ENCODE results near the gene UST. TPM values are rescaled to one million over a fixed set of nuclear protein-coding genes. Genes with fewer than 3 reads are reported as not detected.
"Not testable (repeated sequence)": the region's sequence is repeated elsewhere in the genome, so short reads cannot be mapped to it uniquely, and the experiment has no call there.

The UST gene
- total RNA-seq, 1 experiment from 2014 or later = 3.9 TPM

GRCh38 chr6:149033454-149033853 is 286.6 kb downstream of the UST start:
- H3K4me1 ChIP-seq (ENCODE audit: insufficient read depth, low read length) = peaks cover 34% of the 10 kb centered on the region
- no peaks in the 10 kb centered on the region for H4K20me1 ChIP-seq (ENCODE audit: low read length)
- H3K27ac ChIP-seq (ENCODE audit: low read length) = peak overlapping the region; percentile 99
- no peak for TF ChIP-seq CTCF (conservative IDR thresholded peaks at IDR 0.05; ENCODE audit: low read depth, low read length)
- TF ChIP-seq EZH2 (IDR thresholded peaks at IDR 0.05; ENCODE audit: low read length, unreplicated experiment) = no peak
- H3K9ac ChIP-seq (ENCODE audit: low read length) = peak overlapping the region; percentile 86; the same call in 1 of the 2 replicates
- no peaks in the 10 kb centered on the region for H3K79me2 ChIP-seq (ENCODE audit: low read length)
- BruUV-seq (replicated peaks) = no TSS peak
- H3K4me2 ChIP-seq (ENCODE audit: low read length) = peak overlapping the region; percentile 76
- no peaks in the 10 kb centered on the region for H3K27me3 ChIP-seq (ENCODE audit: low read length)
- intact Hi-C loops (cut with micrococcal nuclease) = loop anchor here (1.0 to 5.0 kb wide), 4 partner anchors 15 to 289 kb away; no protein-coding TSS in a partner anchor
- ATAC-seq = no peak
- H3K9me2 ChIP-seq (replicated peaks; ENCODE audit: low read length) = no peaks in the 10 kb centered on the region
- H2AFZ ChIP-seq (ENCODE audit: low read length) = peak overlapping the region; percentile 69
- H3K36me3 ChIP-seq (ENCODE audit: low read depth, low read length) = no peaks in the 10 kb centered on the region
- ChIA-PET CTCF (no interaction called here), POLR2A (ENCODE audit: unreplicated experiment) (interaction anchor here (0.7 kb wide), 1 partner anchor 8 kb away, joined by 4 read pairs; no protein-coding TSS in a partner anchor)
- no peaks in the 10 kb centered on the region for H3K9me3 ChIP-seq (ENCODE audit: low read length)
- DNase-seq = no peak
- peaks cover 4% of the 10 kb centered on the region for H3F3A ChIP-seq (ENCODE audit: low read length, unreplicated experiment)
- H3K4me3 ChIP-seq (ENCODE audit: low read length) = 0 out of 2 replicates have a peak overlapping the region, but pooled peaks have one; percentile 13

GRCh38 chr6:149035766-149036165 is 288.9 kb downstream of the UST start:
- TF ChIP-seq EZH2phosphoT487 (IDR thresholded peaks at IDR 0.05; ENCODE audit: borderline replicate concordance, low read length) (no peak), EZH2 (IDR thresholded peaks at IDR 0.05; ENCODE audit: low read length, unreplicated experiment) (no peak), CTCF (conservative IDR thresholded peaks at IDR 0.05; ENCODE audit: low read depth, low read length) (no peak)
- DNase-seq (no peak), ATAC-seq (no peak)
- Histone ChIP-seq H3F3A (ENCODE audit: low read length, unreplicated experiment) (peaks cover 4% of the 10 kb centered on the region), H4K20me1 (ENCODE audit: low read length) (no peaks in the 10 kb centered on the region), H3K4me3 (ENCODE audit: low read length) (no peak overlapping the region), H3K36me3 (ENCODE audit: low read depth, low read length) (no peaks in the 10 kb centered on the region), H3K4me2 (ENCODE audit: low read length) (no peak overlapping the region), H3K27me3 (ENCODE audit: low read length) (no peaks in the 10 kb centered on the region), H3K9ac (ENCODE audit: low read length) (no peak overlapping the region), H3K9me3 (ENCODE audit: low read length) (no peaks in the 10 kb centered on the region), H2AFZ (ENCODE audit: low read length) (no peak overlapping the region), H3K4me1 (ENCODE audit: insufficient read depth, low read length) (peaks cover 31% of the 10 kb centered on the region), H3K27ac (ENCODE audit: low read length) (no peak overlapping the region), H3K79me2 (ENCODE audit: low read length) (no peaks in the 10 kb centered on the region), H3K9me2 (replicated peaks; ENCODE audit: low read length) (no peaks in the 10 kb centered on the region)
- ChIA-PET POLR2A (ENCODE audit: unreplicated experiment) (no interaction called here), CTCF (interaction anchor here (0.6 kb wide), 1 partner anchor 26 kb away, joined by 4 read pairs; no protein-coding TSS in a partner anchor)
- intact Hi-C loops (cut with micrococcal nuclease) = no loop called here
- no TSS peak for BruUV-seq (replicated peaks)

- no peak overlapping the region for H2AFZ ChIP-seq (ENCODE audit: low read length)
- no peaks in the 10 kb centered on the region for H3K36me3 ChIP-seq (ENCODE audit: low read depth, low read length)
- BruUV-seq (replicated peaks) = no TSS peak
- ATAC-seq (no peak), DNase-seq (no peak)
- no peaks in the 10 kb centered on the region for H3K79me2 ChIP-seq (ENCODE audit: low read length)
- H3K9ac ChIP-seq (ENCODE audit: low read length) = no peak overlapping the region
- POLR2A ChIA-PET (ENCODE audit: unreplicated experiment) = no interaction called here
- CTCF ChIA-PET = no interaction called here
- no peak overlapping the region for H3K27ac ChIP-seq (ENCODE audit: low read length)
- H3K9me2 ChIP-seq (replicated peaks; ENCODE audit: low read length) = no peaks in the 10 kb centered on the region
- no peak overlapping the region for H3K4me2 ChIP-seq (ENCODE audit: low read length)
- TF ChIP-seq EZH2phosphoT487 (IDR thresholded peaks at IDR 0.05; ENCODE audit: borderline replicate concordance, low read length) (no peak), CTCF (conservative IDR thresholded peaks at IDR 0.05; ENCODE audit: low read depth, low read length) (no peak), EZH2 (IDR thresholded peaks at IDR 0.05; ENCODE audit: low read length, unreplicated experiment) (no peak)
- intact Hi-C loops (cut with micrococcal nuclease) = no loop called here
- H3K4me1 ChIP-seq (ENCODE audit: insufficient read depth, low read length) = peaks cover 19% of the 10 kb centered on the region
- no peaks in the 10 kb centered on the region for H3K9me3 ChIP-seq (ENCODE audit: low read length)
- no peaks in the 10 kb centered on the region for H4K20me1 ChIP-seq (ENCODE audit: low read length)
- peaks cover 4% of the 10 kb centered on the region for H3F3A ChIP-seq (ENCODE audit: low read length, unreplicated experiment)
- no peaks in the 10 kb centered on the region for H3K27me3 ChIP-seq (ENCODE audit: low read length)
- H3K4me3 ChIP-seq (ENCODE audit: low read length) = no peak overlapping the region
Observed at GRCh38 chr6:149037051-149037671, 290.3 kb downstream of the UST start.

- BruUV-seq (replicated peaks); ATAC-seq; CTCF ChIA-PET: not testable (repeated sequence)
Observed at GRCh38 chr6:149039025-149039424, 292.2 kb downstream of the UST start.

More at GRCh38 chr6:149039025-149039424, 292.2 kb downstream of the UST start:
- H3K79me2 ChIP-seq (ENCODE audit: low read length); H3K27ac ChIP-seq (ENCODE audit: low read length); H3F3A ChIP-seq (ENCODE audit: low read length, unreplicated experiment); H3K9me2 ChIP-seq (replicated peaks; ENCODE audit: low read length); H4K20me1 ChIP-seq (ENCODE audit: low read length); DNase-seq; H3K9ac ChIP-seq (ENCODE audit: low read length); H3K27me3 ChIP-seq (ENCODE audit: low read length); H3K4me1 ChIP-seq (ENCODE audit: insufficient read depth, low read length); H2AFZ ChIP-seq (ENCODE audit: low read length); H3K4me3 ChIP-seq (ENCODE audit: low read length); intact Hi-C loops (cut with micrococcal nuclease); H3K9me3 ChIP-seq (ENCODE audit: low read length); H3K4me2 ChIP-seq (ENCODE audit: low read length); H3K36me3 ChIP-seq (ENCODE audit: low read depth, low read length); POLR2A ChIA-PET (ENCODE audit: unreplicated experiment): not testable (repeated sequence)
